Measurements from ENCODE around the gene DPH1.

- TF ChIP-seq ZNF48 (tag by site-specific recombination; IDR thresholded peaks at IDR 0.05), result no peak
- TF ChIP-seq ZSCAN5A (tag by site-specific recombination; IDR thresholded peaks at IDR 0.05), result no peak
- no peak for TF ChIP-seq ZNF274 (IDR thresholded peaks at IDR 0.05; ENCODE audit: low read length)
- TF ChIP-seq ZNF274 (tag by site-specific recombination; IDR thresholded peaks at IDR 0.05; ENCODE audit: borderline replicate concordance), result no peak
- TF ChIP-seq CTCF (tag by site-specific recombination; IDR thresholded peaks at IDR 0.05), result no peak
- TF ChIP-seq ZBTB7A (tag by site-specific recombination; IDR thresholded peaks at IDR 0.05; ENCODE audit: low read depth), result no peak
- no peak for TF ChIP-seq PRDM10 (tag by site-specific recombination; IDR thresholded peaks at IDR 0.05)
- TF ChIP-seq ZNF24 (tag by site-specific recombination; IDR thresholded peaks at IDR 0.05), result no peak
Measured at GRCh38 chr17:2028234-2028614, 1.7 kb upstream of the DPH1 start.

Measured in HEK293 (cell line).